RKO (cell line): ENCODE data around the gene MOGAT1.
"Not testable (repeated sequence)": the region's sequence is repeated elsewhere in the genome, so short reads cannot be mapped to it uniquely, and the experiment has no call there.

Experiments used
- DNase-seq: peaks from one replicate; pipeline ENCODE4 v3.0.0-alpha.2; 2016; ENCODE audit warnings: low spot score

The MOGAT1 gene

GRCh38 chr2:222709191-222709891 lies 37.9 kb downstream of the MOGAT1 start:
- peak; percentile 98 for DNase-seq

GRCh38 chr2:222710736-222711135 lies 39.3 kb downstream of the MOGAT1 start:
- DNase-seq, result no peak

GRCh38 chr2:222711315-222711940 lies 40.0 kb downstream of the MOGAT1 start:
- no peak for DNase-seq

- no peak for DNase-seq
Observed at GRCh38 chr2:222713002-222713401, 41.5 kb downstream of the MOGAT1 start.

GRCh38 chr2:222714361-222715241 lies 43.1 kb downstream of the MOGAT1 start:
- no peak for DNase-seq

GRCh38 chr2:222715742-222716141 lies 44.3 kb downstream of the MOGAT1 start:
- DNase-seq, result no peak

- not testable (repeated sequence) for DNase-seq
Observed at GRCh38 chr2:222719787-222720186, 48.3 kb downstream of the MOGAT1 start.

- DNase-seq, result not testable (repeated sequence)
Observed at GRCh38 chr2:222721597-222721996, 50.1 kb downstream of the MOGAT1 start.

GRCh38 chr2:222722327-222722946 lies 51.0 kb downstream of the MOGAT1 start:
- no peak for DNase-seq

- DNase-seq, result no peak
Observed at GRCh38 chr2:222724208-222724607, 52.8 kb downstream of the MOGAT1 start.

- no peak for DNase-seq
Observed at GRCh38 chr2:222728621-222729020, 57.2 kb downstream of the MOGAT1 start.

GRCh38 chr2:222730366-222730999 lies 59.0 kb downstream of the MOGAT1 start:
- no peak for DNase-seq

- no peak for DNase-seq
Observed at GRCh38 chr2:222731201-222731621, 59.8 kb downstream of the MOGAT1 start.

GRCh38 chr2:222732489-222733178 lies 61.2 kb downstream of the MOGAT1 start:
- no peak for DNase-seq

GRCh38 chr2:222733470-222733845 lies 62.0 kb downstream of the MOGAT1 start:
- no peak for DNase-seq

- DNase-seq, result no peak
Observed at GRCh38 chr2:222733846-222734702, 62.6 kb downstream of the MOGAT1 start.

GRCh38 chr2:222734703-222735014 lies 63.2 kb downstream of the MOGAT1 start:
- no peak for DNase-seq

- DNase-seq, result no peak
Observed at GRCh38 chr2:222736301-222736700, 64.8 kb downstream of the MOGAT1 start.

GRCh38 chr2:222736924-222737323 lies 65.5 kb downstream of the MOGAT1 start:
- no peak for DNase-seq

- no peak for DNase-seq
Observed at GRCh38 chr2:222738312-222738711, 66.9 kb downstream of the MOGAT1 start.
